Stimulated activated CD4-positive, alpha-beta T cell treated with anti-CD3 and anti-CD28 coated beads, Interleukin-4, amount 100 ng/mL, for 4 hours (primary cell): Measurements from ENCODE around the gene TOP2A.
A peak's percentile ranks its signal among the peaks of the same experiment; 100 is the strongest.

Experiments
- DNase-seq, 2 experiments: peaks; one replicate each; pipeline ENCODE4 v3.0.0-alpha.2; 2020

The TOP2A gene, protein sequence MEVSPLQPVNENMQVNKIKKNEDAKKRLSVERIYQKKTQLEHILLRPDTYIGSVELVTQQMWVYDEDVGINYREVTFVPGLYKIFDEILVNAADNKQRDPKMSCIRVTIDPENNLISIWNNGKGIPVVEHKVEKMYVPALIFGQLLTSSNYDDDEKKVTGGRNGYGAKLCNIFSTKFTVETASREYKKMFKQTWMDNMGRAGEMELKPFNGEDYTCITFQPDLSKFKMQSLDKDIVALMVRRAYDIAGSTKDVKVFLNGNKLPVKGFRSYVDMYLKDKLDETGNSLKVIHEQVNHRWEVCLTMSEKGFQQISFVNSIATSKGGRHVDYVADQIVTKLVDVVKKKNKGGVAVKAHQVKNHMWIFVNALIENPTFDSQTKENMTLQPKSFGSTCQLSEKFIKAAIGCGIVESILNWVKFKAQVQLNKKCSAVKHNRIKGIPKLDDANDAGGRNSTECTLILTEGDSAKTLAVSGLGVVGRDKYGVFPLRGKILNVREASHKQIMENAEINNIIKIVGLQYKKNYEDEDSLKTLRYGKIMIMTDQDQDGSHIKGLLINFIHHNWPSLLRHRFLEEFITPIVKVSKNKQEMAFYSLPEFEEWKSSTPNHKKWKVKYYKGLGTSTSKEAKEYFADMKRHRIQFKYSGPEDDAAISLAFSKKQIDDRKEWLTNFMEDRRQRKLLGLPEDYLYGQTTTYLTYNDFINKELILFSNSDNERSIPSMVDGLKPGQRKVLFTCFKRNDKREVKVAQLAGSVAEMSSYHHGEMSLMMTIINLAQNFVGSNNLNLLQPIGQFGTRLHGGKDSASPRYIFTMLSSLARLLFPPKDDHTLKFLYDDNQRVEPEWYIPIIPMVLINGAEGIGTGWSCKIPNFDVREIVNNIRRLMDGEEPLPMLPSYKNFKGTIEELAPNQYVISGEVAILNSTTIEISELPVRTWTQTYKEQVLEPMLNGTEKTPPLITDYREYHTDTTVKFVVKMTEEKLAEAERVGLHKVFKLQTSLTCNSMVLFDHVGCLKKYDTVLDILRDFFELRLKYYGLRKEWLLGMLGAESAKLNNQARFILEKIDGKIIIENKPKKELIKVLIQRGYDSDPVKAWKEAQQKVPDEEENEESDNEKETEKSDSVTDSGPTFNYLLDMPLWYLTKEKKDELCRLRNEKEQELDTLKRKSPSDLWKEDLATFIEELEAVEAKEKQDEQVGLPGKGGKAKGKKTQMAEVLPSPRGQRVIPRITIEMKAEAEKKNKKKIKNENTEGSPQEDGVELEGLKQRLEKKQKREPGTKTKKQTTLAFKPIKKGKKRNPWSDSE (N-terminal part only)

DNA sequence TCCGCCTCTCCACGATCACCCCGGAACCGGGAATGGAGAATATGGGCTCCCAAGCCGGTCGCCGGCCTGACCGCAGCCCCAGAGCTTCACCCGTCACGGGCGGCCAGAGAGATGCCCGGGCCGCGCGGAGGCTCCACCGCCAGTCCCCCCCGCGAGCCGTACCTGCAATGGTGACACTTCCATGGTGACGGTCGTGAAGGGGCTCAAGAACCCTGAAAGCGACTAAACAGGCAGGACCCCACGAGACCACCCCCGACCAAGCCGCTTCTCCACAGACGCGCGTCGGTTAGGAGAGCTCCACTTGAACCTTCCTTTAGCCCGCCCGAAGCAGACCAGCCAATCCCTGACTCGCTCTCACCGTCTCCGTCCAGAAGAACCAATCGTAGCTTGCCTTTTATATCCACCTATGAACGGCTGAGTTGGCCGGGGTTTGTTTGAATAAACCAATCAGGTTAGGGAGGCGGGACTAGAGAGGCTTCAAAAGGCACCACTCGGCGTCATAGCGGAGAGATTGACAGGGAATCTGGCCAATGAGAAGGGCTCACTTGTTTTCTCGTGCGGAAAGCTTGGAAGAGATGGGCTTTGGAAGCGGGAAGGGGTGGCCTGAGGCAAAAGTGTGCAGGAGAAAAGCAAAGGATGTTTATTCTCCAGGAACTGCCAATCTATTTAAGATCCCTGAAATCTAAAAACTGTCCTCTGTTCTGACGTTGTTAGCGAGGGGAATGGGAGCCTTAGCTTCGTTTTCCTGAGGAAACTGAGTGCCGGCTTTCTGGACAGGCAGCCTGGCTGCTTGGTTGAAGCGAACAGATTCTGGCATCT is at the start of gene TOP2A:
Gene TOP2A (minus strand): TSS at position 288 of the 819 bp plus-strand sequence. CDS start 105 bp downstream, at position 183.
- DNase-seq = peak; percentile 80 to 94

DNA sequence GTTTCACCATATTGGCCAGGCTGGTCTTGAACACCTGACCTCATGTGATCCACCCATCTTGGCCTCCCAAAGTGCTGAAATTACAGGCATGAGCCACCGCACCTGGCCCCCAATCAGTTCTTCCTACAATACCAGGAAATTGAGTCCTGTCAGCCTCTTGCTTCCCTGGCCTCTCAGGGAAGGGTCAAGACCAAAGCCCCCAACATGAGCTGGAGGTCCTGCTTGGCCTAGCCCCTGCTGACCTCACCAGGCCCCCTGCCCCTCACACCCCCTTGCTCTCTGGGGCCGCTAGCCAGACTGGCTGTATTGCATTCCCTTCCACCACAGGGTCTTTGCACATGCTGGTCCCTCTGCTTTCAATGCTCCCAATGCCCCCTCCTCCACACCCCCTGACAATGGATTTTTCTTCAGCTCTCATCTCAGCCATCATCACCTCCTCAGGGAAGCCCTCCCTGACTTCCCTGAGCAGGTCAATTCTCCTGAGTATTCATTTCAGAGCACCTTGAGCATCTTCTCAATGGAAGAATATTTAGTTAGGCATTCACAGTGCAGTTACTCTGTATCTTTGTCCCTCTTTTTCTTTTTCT is 49.7 kb upstream of the TOP2A start:
- no peak for DNase-seq

DNA sequence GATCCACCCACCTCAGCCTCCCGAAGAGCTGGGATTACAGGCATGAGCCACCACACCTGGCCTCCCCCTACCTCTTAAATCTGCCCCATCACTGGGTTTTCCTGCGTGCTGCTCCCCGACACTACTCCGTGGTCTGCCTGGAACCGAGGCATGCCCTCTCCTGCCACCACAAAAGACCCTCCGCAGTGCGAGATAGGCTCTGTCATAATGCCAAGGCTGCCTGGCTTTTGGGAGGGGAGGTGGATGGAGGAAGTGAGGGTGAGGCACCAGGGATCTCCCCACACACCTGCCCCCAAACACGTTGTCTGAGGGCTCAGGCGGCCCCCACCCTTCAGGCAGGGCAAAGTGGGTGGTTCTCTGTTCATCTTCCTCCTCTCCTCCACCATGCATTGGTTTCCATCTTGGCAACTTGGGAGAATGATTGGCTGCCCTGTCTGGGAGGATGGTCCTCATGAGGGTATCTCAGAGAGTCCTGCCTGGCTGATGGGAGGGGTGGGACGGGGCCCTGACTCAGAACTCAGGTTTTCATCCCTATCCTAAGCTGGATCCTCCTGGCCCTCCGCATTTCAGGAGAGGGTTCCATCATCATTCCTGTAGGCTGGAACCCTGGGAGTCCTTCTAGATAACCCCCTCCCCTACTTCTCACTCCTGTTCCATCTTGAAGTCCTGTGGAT is 48.7 kb upstream of the TOP2A start:
- no peak for DNase-seq

DNA sequence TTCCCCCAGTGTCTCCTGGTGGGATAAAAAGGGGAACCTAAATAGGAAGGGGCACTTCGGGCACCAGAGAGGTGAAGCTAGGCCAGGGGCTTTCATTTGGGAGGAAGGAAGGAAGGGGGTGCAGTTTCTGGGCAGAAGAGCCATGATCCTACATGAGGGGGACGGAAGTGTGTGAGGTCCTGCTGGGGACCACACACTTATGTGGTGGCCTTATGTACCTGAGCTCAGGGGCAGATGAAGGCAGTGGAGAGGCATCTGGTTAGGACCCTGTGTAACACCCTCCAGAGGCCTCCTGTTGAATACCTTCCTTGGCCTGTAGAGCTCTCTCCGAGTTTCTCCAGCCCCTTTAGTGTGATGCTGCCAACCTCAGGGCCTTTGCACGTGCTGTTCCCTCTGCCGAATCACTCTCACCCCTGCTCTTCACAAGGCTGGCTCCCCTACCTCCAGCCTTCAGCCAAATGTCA is 46.7 kb upstream of the TOP2A start:
- no peak for DNase-seq

DNA sequence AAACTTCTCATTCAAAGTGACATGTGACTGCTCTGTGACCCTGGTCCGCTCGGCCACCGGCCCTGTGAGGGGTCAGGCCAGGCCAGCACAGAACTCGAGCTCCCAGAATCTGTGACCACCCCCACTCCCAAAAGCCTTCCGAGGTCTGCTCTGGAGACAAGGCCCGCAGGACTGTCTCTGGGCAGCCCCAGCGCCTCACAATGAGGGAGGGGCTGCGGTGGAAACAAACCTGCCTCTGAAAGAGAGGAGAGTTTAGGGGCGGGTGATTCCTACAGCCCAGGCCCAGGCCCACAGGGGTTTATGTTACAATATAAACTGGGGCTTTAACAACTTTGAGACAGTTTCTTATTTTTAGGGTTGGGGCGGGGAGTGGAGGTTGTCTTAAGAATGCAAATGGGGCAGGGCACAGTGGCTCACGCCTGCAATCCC is 45.4 kb upstream of the TOP2A start:
- DNase-seq = no peak

DNA sequence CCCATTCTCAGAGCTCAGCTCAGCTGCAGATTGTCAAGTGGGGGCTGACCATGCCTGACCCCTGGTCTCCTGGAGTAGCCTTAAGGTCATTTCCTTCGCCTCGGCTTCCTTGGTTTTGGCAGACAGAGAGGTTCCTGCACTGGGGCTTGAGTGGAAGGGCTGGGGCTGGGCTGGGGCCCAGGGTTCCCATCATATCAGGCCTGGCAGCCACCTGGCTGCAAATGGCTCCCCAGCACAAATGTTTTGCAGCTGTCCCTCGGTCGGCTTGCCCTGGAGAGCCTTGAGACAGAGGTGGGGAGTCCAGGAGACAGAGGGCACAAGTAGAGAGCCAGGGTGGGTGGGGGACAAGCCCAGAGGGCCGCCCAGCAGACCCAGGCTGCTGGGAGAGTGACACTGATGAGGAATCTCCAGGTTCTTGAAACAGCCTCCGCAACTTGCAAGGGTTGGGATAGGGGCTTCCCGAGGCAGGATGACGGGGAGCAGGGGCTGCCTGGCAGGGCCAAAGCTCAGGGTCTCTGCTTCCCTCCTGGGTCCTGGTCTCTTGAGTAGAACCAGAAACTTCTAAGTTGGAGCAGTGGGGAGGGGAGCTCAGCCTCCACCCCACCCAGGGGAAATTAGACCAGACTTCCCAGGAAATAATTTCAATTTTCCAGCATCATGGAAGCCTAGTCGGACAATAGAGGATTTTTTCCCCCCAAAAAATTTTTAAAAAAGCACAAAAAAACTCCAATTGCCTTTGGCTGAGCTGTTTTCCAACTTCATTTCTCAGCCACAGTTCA is 44.8 kb upstream of the TOP2A start:
- DNase-seq = no peak

DNA sequence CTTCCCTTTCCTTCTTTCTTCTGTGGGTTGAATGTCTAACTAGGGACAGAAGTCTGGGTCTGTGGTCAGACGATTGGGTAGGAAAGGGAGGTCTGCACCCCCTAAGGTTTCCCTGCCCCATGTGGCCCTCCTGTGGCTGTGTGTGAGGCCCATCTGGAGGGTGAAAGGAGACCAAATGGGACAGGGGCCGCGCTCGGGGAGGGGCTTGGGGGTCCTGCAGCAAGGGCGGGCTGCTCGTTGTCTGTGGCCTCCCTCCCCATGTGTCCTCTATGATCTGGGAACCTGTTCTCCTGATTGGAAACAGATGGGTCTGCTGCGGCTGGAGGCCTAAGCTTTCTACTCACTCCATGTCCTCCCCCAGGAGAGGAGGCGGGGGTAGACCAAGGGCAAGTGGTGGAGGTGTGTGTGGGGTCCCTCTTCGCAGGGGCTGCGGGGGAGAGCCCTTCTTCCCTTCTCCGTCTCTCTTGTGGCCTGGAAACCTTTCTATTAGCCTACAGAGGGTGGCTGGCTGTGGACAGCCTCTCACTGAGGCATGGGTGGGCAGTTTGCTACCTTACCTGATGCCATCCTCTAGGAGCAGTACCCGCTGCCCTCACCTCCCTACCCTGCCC is 44.1 kb upstream of the TOP2A start:
- DNase-seq = no peak

DNA sequence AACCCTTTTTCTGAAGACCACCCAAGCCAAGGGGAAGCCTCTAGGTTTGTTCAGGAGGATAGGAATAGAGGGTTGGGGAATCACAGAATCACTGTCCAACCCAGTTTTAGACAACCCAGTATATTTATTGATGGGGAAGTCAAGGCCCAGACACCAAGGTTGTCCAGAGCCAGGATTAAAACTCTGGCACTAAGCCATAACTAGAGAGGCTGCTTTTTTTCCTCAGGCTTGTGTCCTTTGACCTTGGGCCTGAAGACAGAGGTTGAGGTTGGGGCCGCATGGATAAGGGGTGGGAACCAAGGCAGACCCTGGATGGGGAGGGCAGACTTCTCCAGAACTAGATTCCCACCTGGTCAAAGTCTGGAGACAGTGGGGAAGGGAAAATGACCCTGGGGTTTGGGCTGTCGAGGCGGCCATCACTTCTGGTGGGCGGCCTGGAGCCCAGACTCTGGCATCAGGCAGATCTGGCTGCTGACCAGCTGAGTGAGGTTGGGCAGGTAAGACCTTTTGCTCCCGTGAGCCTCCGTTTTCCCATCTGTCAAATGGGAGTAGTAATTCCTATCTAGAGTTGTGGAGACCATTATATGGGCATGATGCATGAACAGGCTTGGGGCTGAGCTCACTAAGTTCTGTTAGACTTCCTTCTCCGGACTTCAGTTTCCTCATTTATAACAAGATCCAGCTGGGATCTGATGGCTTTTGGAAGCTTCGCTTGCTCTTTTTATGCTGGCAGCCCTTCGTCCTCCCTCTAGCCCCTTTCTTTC is 43.5 kb upstream of the TOP2A start:
- DNase-seq = no peak

DNA sequence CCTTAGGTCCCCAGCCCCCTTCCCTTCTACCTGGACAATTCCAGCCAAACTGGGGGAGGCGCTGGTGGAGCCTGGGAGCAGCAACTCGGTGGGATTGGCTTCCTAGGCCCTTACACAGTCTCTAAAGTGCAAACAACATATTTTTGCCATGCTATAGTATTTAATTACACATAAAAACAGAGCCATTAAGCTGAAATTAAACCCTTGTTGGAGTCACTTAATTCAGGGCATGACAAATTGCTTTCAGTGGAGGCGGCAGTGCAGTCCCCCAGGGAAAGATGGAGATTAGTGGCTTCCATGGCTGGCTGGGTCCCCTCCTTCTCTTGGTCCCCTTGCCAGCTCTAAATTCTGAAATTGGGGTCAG is 42.9 kb upstream of the TOP2A start:
- no peak for DNase-seq

DNA sequence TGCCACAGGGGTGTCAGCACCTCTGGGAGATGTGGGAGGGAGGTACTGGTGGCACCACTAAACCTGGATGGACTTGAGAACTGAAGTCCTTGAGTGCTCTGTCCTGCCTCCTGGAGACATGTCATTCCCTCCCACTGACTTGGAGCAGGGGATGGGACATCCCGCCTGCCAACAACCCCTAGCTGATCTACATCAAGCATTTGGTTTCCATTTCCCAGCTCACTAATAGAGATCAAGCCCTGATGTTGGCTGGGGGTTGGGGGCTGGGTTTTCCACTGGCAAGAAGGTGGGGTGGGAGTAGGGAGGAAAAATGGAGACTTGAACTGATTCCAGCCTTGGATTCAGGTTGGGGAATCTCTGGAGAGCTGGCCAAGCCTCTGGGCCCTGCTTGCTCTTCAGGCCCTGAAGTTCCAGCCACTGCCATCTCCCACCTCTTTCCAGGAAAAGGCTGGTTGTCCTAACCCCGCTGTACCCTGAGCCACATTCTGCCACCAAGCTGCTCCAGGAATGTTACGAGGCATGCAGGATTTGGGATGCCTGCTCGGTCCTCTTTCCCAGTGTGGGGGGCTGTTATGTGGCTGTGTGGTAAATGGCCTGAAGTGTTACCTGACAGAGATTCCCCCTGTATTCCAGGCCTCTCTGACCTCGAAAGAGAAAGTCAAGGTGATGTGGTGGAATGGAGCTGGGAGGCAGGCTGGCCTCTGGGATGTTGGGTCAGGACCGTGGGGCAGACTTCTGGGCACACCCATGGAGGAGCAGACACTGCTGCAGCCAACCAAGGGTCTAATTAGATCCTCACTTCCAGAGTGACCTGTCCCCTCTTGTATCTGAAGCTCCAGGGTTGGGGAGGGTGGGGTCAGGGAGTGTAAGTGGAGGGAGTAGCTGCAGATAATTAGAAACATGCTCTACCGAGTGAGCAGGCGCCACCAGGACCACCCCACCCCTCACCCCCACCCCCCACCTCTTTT is 42.2 kb upstream of the TOP2A start:
- DNase-seq = no peak

DNA sequence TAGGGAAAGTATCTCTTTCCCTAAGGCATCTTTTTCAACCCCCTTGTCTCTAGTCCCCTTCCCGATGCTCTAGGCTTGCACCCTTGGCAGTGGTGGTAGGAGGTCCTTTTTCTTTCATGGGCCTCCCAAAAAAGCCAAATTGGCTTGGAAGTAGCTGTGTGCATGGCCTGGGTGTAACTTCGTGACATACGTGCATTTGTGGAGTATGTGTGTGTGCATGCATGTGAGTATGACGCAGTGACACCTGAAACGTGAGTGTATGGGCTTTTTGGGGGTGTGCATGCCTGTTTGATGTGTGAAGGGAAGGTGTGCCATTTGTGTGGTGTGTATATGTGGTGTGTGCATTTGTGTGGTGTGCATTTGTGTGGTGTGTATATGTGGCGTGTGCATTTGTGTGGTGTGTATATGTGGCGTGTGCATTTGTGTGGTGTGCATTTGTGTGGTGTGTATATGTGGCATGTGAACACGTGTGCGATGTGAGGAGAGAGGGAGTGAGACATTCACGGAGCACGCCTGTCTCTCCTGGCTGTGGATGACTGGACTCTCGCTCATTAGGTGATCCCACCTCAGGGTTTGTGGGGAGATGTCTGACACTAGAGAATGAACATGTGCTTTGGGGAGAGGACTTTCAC is 41.3 kb upstream of the TOP2A start:
- DNase-seq = no peak

DNA sequence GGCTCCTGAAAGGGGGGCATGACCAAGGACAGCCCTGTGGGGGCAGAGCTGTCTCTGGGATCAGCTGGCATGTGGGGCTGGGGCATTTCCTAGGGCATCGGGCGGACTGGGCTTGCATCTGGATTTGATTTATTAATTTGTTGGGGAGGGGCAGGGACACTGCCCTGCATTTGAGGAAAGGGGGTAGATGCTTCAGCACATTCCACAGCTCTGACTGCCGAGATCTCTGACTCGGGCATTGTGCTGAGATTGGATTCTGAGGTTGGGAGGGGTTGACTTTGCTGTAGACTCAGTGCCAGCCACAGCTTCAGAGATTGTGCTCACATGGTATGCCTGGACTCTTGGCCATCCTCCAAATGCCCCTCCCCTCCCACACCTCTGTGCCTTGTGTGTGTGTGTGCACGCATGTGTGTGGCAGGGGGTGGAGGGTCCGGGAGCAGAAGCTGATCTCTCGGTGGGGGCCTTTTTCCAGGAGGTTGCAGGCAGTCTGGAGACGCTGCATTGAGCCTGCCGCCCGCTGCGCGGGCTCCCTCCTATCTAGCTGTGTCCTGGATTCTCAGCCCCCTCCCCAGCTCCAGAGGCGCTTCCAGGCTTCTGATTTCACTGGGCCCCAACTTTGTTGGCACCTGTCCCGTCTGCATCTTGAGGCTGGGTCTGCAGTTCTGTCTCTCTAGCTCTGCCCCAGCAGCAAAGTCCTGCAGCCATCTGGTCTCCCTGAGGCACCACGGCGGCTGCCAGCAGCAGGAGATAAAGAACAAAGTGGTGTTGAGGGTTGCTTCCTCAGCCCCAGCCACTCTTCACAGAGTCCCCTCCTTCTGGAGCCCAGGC is 40.5 kb upstream of the TOP2A start:
- DNase-seq = no peak

DNA sequence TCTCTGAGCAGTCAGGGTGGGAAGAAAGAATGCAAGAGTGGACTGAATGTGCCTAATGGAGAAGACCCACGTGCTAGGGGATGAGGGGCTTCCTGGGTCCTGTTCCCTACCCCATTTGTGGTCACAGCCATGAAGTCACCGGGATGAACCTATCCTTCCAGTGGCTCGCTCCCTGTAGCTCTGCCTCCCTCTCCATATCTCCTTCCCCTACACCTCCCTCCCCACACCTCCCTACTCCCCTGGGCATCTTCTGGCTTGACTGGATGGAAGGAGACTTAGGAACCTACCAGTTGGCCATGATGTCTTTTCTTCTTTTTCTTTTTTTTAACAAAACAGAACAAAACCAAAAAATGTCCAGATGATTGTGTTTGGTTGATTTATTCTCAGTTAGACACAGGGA is 39.7 kb upstream of the TOP2A start:
- no peak for DNase-seq

DNA sequence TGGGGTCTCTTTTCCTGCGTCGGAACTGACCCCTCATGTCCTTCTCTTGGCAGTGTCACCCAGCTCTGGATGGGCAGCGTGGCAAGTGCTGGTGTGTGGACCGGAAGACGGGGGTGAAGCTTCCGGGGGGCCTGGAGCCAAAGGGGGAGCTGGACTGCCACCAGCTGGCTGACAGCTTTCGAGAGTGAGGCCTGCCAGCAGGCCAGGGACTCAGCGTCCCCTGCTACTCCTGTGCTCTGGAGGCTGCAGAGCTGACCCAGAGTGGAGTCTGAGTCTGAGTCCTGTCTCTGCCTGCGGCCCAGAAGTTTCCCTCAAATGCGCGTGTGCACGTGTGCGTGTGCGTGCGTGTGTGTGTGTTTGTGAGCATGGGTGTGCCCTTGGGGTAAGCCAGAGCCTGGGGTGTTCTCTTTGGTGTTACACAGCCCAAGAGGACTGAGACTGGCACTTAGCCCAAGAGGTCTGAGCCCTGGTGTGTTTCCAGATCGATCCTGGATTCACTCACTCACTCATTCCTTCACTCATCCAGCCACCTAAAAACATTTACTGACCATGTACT is 38.8 kb upstream of the TOP2A start:
- no peak for DNase-seq

DNA sequence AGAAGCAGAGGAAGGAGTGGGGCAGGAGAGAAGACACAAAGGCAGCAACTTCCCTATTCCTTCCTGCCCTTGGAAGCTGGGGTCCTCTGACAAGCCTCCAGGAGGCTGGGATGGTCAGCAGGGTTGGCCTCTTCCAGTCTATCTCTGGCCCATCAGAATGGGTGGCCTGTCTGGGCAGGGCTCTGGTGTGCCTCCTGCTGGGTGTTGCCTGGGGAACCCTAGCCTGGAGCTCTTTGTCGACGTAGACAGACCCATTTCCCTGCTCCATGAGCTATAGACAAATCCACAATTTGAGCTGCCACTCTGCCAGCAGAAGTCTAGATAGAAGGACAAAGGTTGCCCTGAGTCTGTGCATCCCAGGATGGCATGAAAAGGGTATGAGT is 36.9 kb upstream of the TOP2A start:
- no peak for DNase-seq
